Osteoblast (primary cell): ENCODE measurements around the gene ATAD5. TPM values are rescaled to one million over a fixed set of nuclear protein-coding genes. Genes with fewer than 3 reads are reported as not detected.
"Not testable (repeated sequence)": the region's sequence is repeated elsewhere in the genome, so short reads cannot be mapped to it uniquely, and the experiment has no call there.

Source experiments
- DNase-seq: peaks from one replicate; pipeline ENCODE4 v3.0.0; 2011; ENCODE audit warnings: low spot score, mixed read lengths; ENCODE audit not compliant: insufficient read length; ENCODE audit errors: missing footprints
- H2AFZ ChIP-seq: 2 replicates; pipeline ENCODE4 v1.6.0; 2011; ENCODE audit warnings: mild to moderate bottlenecking, low read length
- H3K27ac ChIP-seq: 2 replicates; pipeline ENCODE4 v1.5.1; 2011; ENCODE audit warnings: mild to moderate bottlenecking, low read depth, low read length, moderate library complexity
- H3K27me3 ChIP-seq: 2 replicates; pipeline ENCODE4 v1.6.0; 2012; ENCODE audit warnings: mild to moderate bottlenecking, control low read depth, inconsistent platforms, low read length, moderate library complexity; ENCODE audit not compliant: insufficient read depth
- H3K36me3 ChIP-seq: 2 replicates; pipeline ENCODE4 v1.5.1; 2011; ENCODE audit warnings: mild to moderate bottlenecking, low read length, control low read depth, moderate library complexity; ENCODE audit not compliant: insufficient read depth
- H3K4me1 ChIP-seq: 2 replicates; pipeline ENCODE4 v1.5.1; 2011; ENCODE audit warnings: mild to moderate bottlenecking, low read length, control low read depth, moderate library complexity; ENCODE audit not compliant: insufficient read depth
- H3K4me2 ChIP-seq: 2 replicates; pipeline ENCODE4 v1.6.0; 2011; ENCODE audit warnings: mild to moderate bottlenecking, low read length; ENCODE audit not compliant: insufficient read depth
- H3K4me3 ChIP-seq: fragments of 200-600 bp; sonication (generic); 3 replicates; pipeline ENCODE4 v1.5.1; 2012; ENCODE audit warnings: mild to moderate bottlenecking, low read length, inconsistent platforms; ENCODE audit not compliant: insufficient read depth
- H3K79me2 ChIP-seq: 2 replicates; pipeline ENCODE4 v1.6.0; 2012; ENCODE audit warnings: mild to moderate bottlenecking, low read length, control low read depth, inconsistent platforms; ENCODE audit not compliant: insufficient read depth
- H3K9me3 ChIP-seq: 2 replicates; pipeline ENCODE4 v1.5.1; 2011; ENCODE audit warnings: low read depth, low read length, control low read depth
- H4K20me1 ChIP-seq: 2 replicates; pipeline ENCODE4 v1.6.0; 2012; ENCODE audit warnings: mild to moderate bottlenecking, low read length, control low read depth; ENCODE audit not compliant: insufficient read depth
- total RNA-seq: library from RNA; depleted of rRNA; stranded (reverse); fragments of >200 nt; gene quantifications from 2 replicates; pipeline ENCODE4 v1.2.3, GENCODE V29; 2012
- TF ChIP-seq, protein P1 (sequence below): IDR thresholded peaks from 2 replicates; pipeline ENCODE4 v1.5.1; 2011; ENCODE audit warnings: mild to moderate bottlenecking, low read depth, low read length, moderate library complexity; ENCODE audit errors: extremely low read depth

The ATAD5 gene
- total RNA-seq, 1 donor: 1.8 TPM

DNA sequence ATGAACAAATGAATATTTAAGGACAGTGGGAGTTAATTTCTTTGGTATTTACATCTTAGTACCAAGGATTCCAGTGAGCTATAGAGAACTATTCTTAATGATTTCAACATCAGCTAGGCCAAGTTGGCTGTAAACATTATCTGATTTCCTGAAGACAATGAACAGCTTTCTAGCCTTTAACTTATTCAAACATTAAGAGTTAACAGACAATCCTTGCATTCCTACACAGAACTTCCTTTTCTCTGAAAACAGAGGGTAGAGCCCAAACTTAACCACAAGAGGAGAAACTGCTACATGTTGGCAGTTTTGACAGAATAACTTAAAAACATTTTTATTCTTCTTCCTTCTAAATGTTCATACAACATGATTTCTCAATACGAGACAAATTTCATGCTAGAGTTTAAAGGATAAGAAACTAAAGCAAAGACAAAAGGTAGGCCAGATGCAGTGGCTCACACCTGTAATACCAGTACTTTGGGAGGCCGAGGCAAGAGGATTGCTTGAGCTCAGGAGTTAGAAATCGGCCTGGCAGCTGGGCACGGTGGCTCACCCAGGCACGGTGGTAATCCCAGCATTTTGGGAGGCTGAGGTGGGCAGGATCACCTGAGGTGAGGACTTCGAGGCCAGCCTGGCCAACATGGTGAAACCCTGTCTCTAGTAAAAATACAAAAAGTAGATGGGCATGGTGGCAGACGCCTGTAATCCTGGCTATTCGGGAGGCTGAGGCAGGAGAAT is 11.6 kb upstream of the ATAD5 start:
- H3K9me3 ChIP-seq: no peaks in the 10 kb centered on the region
- H3K36me3 ChIP-seq: no peaks in the 10 kb centered on the region
- DNase-seq: no peak
- H4K20me1 ChIP-seq: no peaks in the 10 kb centered on the region
- H3K4me3 ChIP-seq: no peak overlapping the region
- no peak overlapping the region for H3K4me2 ChIP-seq
- peaks cover 78% of the 10 kb centered on the region for H3K79me2 ChIP-seq
- H3K27me3 ChIP-seq: no peaks in the 10 kb centered on the region
- no peak overlapping the region for H3K27ac ChIP-seq
- H2AFZ ChIP-seq: no peak overlapping the region
- TF ChIP-seq, protein P1, sequence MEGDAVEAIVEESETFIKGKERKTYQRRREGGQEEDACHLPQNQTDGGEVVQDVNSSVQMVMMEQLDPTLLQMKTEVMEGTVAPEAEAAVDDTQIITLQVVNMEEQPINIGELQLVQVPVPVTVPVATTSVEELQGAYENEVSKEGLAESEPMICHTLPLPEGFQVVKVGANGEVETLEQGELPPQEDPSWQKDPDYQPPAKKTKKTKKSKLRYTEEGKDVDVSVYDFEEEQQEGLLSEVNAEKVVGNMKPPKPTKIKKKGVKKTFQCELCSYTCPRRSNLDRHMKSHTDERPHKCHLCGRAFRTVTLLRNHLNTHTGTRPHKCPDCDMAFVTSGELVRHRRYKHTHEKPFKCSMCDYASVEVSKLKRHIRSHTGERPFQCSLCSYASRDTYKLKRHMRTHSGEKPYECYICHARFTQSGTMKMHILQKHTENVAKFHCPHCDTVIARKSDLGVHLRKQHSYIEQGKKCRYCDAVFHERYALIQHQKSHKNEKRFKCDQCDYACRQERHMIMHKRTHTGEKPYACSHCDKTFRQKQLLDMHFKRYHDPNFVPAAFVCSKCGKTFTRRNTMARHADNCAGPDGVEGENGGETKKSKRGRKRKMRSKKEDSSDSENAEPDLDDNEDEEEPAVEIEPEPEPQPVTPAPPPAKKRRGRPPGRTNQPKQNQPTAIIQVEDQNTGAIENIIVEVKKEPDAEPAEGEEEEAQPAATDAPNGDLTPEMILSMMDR: no peak
- peaks cover 14% of the 10 kb centered on the region for H3K4me1 ChIP-seq

DNA sequence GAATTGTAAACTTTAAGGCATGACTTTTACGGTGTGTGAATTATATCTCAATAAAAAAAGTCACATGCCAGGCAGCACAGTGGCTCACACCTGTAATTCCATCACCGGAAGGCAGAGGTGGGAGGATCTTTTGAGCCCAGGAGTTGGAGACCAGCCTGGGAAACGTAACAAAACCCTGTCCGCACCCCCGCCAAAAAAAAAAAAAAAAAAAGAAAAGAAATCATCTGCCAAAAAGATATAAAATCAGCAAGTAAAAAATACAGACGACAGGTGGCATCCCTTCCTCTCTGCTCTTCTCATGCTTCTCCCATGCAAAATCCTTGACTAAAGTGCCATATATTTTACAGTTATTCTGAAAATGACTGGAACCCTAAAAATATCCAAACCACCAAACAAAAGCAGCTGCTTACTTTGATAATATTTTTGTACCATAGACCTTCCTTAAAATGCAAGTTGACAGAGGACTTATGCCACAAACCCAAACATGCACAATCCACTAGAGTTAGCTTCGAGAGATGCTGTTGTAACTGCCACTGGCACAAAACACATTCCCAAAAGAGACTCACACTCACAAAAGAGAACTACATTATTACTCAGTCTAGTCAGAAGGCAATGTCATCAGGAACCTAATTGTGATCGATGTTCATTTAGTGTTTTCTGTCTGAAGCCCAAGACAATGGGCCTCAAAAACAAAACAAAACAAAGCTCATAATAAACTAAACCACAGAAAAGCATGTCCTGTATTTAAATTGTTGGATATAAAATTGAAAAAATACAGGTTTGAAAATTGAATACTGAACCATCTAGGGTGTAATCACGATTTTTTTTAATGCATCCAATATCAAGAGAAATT is 9.7 kb upstream of the ATAD5 start:
- H4K20me1 ChIP-seq: no peaks in the 10 kb centered on the region
- peaks cover 14% of the 10 kb centered on the region for H3K4me1 ChIP-seq
- peak overlapping the region; percentile 12 for H3K4me2 ChIP-seq
- H3K27ac ChIP-seq: no peak overlapping the region
- TF ChIP-seq, protein P1: no peak
- H3K36me3 ChIP-seq: no peaks in the 10 kb centered on the region
- no peak overlapping the region for H2AFZ ChIP-seq
- H3K79me2 ChIP-seq: peaks cover 63% of the 10 kb centered on the region
- H3K4me3 ChIP-seq: no peak overlapping the region
- H3K27me3 ChIP-seq: no peaks in the 10 kb centered on the region
- no peak for DNase-seq
- H3K9me3 ChIP-seq: no peaks in the 10 kb centered on the region

DNA sequence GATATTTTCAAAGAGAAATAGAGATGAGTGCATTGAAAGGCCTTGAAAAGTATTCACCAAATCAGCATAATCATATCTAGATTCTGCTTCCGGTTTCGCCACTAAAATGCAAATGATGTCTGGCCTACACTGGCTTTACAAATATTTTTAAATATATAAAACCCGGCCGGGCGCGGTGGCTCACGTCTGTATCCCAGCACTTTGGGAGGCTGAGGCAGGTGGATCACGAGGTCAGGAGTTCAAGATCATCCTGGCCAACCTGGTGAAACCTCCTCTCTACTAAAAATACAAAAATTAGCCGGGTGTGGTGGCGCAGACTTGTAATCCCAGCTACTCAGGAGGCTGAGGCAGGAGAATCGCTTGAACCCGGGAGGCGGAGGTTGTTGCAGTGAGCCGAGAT is 8.8 kb upstream of the ATAD5 start:
- not testable (repeated sequence) for H4K20me1 ChIP-seq, DNase-seq, H3K4me3 ChIP-seq, H3K27me3 ChIP-seq, H2AFZ ChIP-seq, H3K9me3 ChIP-seq, H3K36me3 ChIP-seq, H3K27ac ChIP-seq
- H3K4me1 ChIP-seq: peaks cover 14% of the 10 kb centered on the region
- H3K4me2 ChIP-seq: peak overlapping the region; percentile 92
- H3K79me2 ChIP-seq: peaks cover 62% of the 10 kb centered on the region

DNA sequence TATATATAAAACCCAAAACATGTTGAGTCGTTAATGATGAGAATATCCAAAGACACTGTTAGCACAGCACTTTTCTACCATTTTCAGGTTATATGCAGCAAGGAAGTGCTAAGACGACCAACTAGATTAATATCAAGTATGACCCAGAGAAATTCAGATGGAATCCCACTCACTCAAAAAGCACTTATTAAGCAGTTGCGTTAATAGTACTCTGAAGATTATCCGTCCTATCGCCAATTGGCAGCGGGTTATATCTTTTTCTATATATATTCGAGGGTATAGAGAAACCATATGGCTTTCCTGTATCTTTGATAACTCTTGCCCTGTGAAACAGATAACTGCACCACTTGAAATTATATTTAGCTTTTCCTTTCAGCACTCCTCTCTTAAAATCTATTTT is 8.3 kb upstream of the ATAD5 start:
- Histone ChIP-seq H3K36me3 (no peaks in the 10 kb centered on the region), H3K27ac (peak overlapping the region; percentile 40), H3K4me3 (peak overlapping the region; percentile 99), H3K27me3 (no peaks in the 10 kb centered on the region), H3K4me1 (peaks cover 14% of the 10 kb centered on the region), H3K4me2 (peak overlapping the region; percentile 92), H3K79me2 (peaks cover 62% of the 10 kb centered on the region), H4K20me1 (no peaks in the 10 kb centered on the region), H3K9me3 (no peaks in the 10 kb centered on the region), H2AFZ (peak overlapping the region; percentile 93)
- TF ChIP-seq, protein P1: no peak
- DNase-seq: no peak
